NCI-H2107 treated with DMSO at 0.1 percent for 48 hours (cell line): ENCODE results near the gene ZC3H18.
"Not testable (repeated sequence)": the region's sequence is repeated elsewhere in the genome, so short reads cannot be mapped to it uniquely, and the experiment has no call there.

Experiments used
- DNase-seq: peaks from one replicate; lab custom pipeline; 2025; ENCODE audit not compliant: unreplicated experiment; lab: John Stamatoyannopoulos, UW

ZC3H18 gene

DNA sequence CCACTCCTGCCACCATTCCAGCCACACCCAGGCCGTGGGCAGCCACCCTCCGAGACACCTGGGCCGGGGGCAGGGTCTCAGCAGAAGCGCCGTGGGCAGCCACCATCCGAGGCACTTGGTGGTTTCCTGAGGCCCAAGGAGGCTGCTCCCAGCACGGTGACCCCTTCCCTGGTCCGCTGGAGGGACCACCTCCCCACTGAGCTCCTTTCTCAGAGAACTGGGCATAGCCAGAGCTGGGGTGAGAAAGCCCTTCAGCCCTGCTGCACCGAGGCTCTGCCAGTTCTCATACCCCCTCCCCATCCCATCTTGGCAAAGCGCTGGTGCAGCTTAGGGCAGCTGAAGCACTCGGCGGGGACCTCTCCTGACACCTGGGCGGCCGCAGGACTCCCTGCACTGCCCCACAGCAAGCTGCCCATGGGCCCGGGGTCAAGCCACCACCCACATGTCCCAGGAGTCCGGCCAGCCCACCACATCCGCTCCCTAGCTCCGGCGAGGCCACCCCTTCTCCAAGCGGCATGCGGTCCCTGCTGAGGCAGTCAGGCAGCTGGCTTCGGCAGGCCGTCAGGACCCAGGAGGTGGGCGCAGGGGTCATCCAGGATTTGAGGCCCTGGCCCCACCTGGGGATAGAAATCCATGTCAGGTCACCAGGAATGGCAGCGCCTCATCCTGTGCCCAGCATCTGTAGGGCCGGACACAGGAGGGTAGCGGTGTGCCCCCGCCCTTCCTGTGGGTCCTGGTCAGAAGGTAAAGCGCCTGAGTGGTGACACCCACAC lies 82.0 kb downstream of the ZC3H18 start:
- DNase-seq = no peak

DNA sequence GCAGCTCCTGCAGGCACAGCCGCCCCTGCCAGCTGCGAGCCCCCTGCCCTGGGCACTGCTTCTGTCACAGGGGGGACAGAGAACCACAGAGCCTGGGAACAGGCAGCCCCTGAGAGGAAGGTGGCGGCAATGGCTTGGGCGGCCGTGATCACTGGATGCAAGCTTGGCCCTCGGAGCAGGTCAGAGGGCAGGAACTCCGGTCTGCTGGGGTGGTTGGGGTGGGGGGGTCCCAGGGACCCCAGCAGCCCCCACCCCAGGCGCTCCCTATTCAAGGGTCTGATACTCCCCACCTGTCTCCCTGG lies 82.5 kb downstream of the ZC3H18 start:
- DNase-seq = no peak

DNA sequence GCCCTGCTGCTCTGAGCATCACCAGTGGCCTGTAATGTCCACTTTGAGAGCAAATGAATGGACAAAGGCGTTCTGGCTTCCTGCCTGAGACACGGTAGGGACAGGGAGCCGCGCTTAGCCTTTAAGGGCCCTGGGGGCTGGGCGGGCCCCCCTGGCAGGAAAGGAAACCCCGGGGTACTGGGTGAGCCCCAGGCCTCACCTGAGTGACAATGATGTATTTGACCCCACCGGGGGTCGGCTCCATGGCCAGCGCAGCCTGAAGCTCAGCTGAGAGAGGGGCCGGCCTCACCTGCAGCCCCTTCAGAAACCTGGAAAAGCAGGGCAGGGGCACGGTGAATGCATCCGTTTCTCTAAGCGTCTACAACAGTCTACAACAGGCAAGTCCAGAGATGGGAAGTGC lies 82.9 kb downstream of the ZC3H18 start:
- no peak for DNase-seq

DNA sequence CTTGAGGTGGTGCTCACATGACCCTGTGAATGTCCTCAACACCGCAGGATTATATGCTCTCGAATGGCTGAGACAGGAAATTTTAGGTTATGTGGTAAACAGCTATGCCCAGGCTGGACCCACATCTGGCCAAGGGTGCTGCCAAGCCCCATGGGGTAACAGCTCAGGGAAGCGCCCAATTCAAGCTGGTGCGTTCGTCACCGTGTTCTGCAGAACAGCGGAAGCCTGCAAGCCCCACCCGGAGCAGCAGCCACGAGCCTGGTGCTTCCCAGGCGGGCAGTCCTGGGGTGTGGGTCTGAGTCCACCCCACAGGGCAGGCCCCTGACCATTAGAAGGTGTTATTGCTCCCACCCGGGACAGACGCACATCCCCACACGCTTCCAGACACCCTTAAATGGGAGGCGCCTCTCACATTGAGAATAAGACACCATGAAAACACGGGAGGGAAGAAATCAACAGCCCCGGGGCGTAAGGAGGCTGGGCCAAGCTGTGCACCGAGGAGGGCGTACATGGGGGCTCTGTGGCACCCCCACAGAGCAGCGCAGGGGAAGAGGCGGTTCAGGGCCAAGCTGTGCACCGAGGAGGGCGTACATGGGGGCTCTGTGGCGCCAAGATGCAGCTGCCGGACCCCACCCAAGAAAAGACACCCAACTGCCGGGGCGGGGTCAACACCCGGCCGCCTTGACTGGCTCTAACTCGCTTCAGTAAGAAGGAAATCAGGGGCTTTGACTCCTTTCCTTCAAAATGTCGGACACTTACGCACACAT lies 83.6 kb downstream of the ZC3H18 start:
- DNase-seq = no peak

DNA sequence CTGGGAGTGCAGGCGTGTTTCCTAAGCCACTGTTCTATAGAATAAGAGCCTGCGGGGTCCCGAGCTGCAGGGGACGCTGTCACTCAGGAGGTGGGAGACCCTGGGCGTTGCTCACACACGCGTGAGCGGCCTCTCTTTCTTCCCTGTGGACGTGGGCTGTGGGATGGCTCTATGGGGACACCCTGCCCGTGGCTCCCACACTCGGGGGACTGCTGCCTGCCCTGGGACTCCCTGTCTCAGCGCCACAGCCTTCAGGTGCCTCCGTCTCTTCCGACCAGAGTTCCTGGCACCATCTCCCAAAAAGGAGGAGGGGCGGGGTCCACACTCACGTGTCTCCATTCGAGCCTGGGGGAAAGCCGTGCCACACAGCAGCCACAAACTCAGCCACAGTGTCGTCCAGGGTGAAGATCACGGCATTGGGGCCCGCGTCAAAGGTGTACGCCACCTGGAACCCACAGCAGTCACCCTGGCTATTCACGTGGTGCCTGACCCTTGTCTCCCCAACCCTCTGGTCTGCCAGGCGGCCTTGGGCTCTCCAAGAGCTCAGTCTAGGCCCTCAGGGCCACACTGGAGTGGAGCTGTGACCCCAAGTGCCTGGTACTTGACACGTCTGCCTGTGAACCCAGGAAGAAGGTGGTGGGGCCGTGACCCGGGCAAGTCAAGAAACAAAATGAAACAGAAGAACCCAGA lies 84.3 kb downstream of the ZC3H18 start:
- DNase-seq = no peak

DNA sequence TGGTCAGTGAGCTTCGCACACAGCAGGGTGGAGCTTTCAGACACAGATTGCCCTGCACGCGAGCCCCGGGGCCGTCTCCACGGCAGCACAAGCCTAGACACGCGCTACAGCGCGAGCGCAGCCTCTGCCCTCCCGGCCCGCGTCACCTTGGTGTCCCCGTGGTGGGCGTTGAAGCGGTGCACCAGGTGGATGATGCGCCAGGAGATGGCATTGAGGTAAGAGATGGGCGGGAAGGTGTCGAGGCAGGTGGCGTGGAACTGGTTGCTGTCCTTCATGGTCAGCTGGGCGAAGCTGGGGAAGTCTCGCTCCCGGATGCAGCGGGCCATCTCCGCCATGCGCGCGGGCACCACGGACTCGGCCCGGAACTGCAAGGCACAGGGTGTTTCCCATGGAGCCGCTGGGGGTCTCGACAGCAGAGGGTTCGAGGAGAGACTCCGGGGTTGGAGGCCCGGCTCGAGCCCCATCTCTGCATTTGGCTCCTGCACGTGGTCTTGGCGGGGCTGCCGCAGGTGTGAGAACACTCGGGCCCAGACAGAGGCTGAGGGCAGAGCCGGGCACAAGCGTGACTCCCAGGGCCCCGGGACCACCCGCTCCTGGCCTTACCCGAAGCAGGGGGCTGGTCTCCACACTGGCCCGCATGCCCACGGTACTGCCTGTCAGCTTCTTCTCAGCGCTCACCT lies 85.0 kb downstream of the ZC3H18 start:
- DNase-seq = no peak

DNA sequence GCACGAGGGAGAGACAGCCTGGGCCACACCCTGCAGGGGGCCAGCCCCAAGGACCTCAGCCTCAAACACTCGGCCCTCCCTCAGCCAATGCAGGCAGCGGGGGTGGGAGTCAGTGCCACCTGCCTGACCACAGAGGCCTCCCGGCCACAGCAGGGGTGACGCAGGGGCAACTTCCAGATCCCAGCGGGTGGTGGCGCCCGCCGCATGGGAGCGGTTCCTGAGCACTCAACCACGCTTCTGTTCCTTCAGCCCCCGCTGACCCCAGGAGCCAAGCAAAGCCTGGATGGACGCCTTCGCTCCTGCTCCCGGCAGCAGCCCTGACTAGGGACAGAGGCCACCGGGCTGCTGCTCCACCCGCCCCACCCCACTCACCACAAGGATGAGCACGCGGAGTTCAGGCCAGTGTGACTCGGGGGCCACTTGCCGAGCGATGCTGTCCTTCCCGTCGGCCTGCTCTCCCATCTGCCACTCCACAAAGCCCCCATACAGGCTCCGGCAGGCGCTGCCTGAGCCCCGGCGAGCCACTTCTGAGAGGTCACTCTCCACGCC lies 85.6 kb downstream of the ZC3H18 start:
- DNase-seq = no peak

DNA sequence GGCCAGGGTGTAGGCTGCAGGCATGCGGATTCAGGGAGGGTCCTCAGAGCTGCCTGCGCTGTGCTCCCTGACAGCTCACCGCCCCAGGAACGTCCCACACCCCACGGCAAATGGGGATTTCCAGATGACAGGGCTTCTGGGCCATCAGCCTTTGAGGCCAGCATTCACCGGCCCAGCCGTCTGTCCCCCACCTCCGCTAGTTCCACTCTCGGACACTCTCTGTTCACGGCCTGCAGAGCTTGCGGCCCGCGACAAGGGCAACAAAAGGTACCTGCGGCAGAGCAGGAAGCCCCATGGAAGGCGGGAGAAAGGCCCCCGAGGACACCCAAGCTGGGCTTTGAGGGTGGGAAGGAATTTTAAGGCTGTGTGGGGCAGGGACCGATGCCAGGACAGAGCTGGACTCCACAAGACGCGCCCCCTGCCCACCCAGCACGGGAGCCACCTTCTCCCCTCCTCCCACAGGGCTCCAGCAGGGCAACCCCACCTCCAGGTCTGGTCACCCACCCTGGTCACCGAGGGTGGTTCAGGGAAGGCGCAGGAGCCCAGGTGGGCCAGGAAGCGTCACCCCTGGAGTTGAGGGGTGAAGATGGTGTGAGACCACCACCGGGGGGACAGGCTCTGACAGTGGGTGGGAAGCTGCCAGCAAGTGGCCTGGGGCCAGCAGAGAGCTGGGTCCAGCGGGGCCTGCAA lies 86.2 kb downstream of the ZC3H18 start:
- DNase-seq = no peak

DNA sequence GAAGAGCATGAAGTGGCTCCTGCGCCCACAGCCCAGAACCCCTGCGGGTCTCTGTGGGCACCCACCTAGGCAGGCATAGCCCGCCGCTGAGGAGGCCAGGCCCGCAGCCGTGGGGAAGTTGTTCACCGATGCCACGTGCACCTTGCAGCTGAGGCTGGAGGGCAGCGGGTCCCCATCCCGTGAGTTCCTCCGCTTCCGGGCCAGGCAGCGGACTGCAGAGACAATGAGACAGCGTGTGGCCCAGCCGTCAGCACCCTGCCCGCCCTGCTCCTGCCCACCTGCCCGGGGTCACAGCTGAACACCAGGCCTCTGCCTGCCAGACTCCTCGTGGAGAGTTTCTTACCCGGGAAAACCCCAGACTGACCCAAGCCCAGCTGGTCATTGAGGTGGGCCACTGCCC lies 87.2 kb downstream of the ZC3H18 start:
- DNase-seq = no peak

DNA sequence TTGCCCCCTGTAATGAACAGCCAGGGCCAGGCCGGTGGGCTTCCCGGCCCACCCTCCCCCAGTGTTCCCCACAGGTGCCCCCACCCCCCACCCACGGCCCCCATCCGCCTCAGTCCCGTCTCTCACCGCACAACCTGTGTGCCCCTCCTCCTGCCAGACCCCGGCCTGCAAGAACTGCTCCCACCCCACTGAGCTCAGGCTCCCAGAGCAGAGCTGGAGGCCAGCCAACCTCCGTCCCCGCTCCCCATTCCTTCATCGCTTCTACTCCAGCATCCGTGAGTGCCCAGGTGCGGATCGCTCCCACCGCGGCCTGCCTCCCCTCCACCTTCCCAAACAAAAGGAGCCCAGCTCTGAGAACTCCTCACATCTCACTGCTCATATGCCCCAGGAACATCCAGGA lies 88.5 kb downstream of the ZC3H18 start:
- no peak for DNase-seq

DNA sequence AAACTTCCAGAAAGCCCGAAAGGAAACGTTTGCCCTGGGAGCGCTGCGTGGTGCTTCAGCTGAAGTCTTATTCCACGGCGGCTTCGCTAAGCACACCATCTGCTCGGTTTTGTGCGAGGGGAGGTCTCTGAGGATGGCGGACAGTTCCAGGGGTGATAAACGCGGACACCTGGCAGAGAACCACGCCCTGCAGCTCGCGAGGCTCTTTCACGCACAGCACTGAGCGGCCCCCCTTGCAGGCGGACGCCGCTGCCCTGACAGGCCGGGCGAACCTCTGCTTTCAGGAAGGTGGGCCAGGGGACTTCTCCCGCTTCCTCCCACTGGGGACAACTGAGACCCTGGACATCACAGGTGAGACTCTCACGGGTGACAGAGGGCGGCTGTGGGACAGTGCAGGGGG lies 89.0 kb downstream of the ZC3H18 start:
- no peak for DNase-seq

DNA sequence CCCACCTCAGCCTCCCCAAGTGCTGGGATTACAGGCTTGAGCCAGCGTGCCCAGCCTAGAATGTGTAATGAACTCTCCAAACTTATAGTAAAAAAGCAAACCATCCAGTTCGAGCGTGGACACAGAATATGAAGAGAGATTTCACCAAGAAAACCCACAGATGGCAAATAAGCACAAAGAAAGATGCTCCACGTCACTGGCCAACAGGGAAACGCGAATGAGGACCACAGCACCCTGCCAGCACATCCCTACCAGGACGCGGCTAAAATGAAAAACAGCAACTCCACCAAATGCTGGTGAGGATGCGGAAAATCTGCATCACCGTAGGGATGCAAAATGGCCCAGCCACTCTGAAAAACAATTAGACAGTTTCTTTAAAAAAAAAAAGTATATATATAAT lies 91.3 kb downstream of the ZC3H18 start:
- DNase-seq = no peak

DNA sequence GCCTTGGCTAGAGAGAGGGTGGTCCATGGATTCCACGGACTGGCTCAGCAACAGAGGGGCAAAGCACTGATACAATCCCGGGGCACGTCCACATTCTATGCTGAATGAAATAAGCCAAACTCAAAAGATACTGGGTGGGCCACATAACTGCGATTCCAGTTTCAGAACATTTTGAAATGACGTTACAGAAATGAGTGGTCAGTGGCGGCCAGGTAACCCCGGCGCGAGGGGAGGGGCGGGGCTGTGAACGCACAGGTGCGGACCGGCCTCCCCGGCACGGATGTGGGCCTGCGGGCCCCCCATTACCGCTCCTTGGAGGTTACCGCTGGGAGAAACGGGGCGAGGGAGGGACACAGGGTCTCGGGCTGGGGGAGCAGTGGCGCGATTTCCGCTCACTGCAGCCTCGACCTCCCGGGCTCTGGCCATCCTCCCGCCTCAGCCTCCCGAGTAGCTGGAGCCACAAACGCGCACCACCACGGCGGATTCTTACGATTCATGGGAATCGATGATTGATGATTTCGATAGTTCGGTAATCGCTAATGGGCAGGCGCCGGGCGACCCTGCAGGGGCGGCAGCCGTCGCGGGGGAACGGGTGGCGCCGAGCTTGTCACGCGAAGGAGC lies 92.1 kb downstream of the ZC3H18 start:
- DNase-seq = no peak

DNA sequence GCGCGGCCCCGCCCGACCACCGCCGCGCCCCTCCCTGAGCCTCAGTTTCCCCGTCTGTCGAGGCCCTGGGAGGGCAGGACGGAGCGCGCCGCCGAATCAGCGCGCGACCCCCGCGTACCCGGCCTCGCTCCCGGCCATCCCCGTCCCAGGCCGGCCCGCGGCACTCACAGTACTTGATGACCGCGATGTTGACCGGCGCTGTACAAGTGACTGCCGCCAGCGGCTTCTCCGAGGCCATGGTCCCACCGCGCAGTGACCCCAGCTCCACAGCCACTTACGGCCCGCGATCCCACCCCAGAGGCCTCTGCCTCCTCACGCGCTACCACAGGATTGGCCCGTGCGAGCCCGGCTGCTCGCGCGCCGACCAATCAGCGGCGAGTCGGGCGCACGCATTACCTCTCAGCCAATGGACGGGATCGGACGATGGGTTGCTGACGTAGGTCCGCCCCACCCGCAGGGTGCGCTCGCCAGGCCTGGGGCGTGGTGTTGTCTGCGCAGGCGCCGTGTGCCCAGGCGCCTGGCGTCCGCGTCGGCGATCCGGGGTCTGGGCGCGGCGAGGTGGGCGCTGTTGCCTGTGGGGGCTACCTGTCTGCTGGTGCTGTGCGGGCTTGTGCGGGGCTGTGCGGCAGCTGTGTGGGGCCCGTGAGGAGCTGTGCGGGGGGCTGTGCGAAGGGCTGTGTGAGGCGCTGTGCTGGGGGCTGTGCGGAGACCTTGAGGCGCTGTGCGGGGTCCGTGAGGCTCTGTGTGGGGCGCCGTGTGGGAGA lies 92.8 kb downstream of the ZC3H18 start, which contains the start of gene MVD:
MVD (minus strand) TSS at position 249 of the 764 bp plus-strand sequence; CDS start at position 238, 11 bp downstream.
- peak; percentile 80 for DNase-seq

DNA sequence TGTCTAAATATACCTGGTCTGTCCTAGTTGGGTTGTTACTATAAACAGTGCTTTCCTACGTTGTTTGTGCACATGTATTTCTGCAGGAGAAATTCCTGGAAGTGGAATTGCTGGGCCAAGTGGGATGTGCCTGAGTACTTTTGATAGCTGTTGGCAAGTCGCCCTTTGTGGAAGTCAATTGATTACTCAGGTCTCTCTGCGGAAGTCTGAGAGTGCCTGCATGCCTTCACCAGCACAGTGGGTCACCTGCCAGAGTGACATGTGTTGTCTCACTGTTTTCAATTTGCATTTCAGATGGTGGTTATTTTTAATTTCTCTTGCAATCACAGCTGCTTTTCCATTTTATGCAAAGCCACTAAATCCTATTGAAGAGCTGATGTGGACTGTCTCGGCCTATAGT lies 94.9 kb downstream of the ZC3H18 start:
- DNase-seq = no peak

DNA sequence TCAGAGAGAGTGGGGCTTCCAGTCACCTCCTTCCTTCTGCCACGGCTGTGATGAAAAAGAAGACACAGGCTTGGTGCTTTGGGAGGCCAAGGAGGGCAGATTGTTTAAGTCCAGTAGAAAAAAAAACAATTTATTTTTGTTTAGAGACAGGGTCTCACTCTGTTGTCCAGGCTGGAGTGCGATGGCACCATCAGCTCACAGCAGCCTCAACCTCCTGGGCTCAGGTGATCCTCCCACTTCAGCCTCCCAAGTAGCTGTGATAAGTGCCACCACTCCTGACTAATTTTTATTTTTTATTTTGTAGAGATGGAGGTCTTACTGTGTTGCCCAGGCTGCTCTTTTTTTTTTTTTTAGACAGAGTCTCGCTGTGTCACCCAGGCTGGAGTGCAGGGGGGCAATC lies 95.4 kb downstream of the ZC3H18 start:
- DNase-seq = no peak

DNA sequence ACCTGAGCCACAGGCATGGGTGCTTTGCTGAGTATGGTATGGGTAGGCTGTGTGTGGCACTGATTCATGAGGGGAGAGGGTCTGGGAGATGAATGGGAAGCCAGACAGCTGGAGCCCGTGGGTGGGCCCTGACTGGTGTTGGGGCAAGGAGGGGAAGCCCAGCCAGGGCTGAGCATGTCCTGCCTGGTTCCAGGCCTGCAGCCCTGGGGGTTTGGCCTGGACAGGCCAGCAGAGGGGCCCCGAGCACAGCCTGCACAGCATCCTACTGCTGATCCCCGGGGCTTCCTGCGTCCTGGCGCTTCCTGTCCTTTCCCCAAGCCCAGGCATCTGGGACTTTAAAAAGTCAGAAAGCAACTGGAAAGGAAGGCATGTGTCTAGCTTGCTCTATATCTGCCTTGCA lies 97.3 kb downstream of the ZC3H18 start:
- no peak for DNase-seq

DNA sequence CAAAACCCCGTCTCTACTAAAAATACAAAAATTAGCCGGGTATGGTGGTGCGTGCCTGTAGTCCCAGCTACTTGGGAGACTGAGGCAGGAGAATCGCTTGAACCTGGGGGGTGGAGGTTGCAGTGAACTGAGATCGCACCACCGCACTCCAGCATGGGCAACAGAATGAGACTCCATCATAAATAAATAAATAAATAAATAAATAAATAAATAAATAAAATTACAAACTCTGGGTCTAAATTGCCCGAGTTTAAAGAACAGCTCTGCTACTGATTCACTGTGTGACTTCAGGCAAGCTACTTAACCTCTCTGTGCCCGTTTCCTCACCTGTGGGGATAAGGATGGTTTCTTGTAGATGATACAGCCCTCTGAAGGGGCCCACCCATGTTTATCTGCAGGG lies 99.3 kb downstream of the ZC3H18 start:
- DNase-seq = not testable (repeated sequence)

DNA sequence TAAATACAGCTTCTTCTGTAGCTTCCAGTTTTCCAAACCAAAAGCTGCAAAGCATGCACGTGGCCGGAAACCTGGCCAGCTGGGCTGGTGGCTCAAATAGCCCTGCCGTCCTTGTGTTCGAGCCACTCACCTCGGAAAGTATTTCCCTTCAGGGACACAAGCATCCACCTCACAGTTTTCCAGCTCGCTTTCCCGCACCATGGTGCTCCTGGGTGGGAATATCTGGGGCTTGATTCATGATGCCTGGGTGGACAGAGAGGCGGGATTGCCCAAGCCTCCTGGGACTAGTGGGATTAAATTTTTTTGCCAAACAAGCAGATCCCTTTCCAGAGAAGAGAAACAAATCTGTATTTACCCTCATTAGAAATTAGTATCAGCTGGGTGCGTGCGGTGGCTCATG lies 99.8 kb downstream of the ZC3H18 start:
- no peak for DNase-seq
